ENCODE measurements around the gene SLC16A5.
"Not testable (repeated sequence)": the region's sequence is repeated elsewhere in the genome, so short reads cannot be mapped to it uniquely, and the experiment has no call there.

DNA sequence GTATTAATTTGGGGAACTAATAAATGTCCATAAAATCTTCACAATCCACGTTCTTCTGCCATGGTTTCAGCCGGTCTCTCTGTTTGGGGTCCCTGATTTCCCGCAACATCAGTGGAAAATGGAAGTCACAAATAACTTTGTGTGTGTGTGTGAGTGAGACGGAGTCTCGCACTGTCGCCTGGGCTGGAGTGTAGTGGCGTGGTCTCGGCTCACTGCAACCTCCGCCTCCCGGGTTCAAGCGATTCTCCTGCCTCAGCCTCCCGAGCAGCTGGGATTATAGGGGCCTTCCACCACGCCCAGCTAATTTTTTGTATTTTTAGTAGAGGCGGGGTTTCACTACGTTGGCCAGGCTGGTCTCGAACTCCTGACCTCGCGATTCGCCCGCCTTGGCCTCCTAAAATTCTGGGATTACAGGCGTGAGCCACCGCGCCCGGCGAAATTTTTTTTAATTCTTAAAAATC, 41.8 kb upstream of the SLC16A5 start:
- TF ChIP-seq POLR2A (IDR thresholded peaks at IDR 0.05), result not testable (repeated sequence)
- TF ChIP-seq, protein P1, sequence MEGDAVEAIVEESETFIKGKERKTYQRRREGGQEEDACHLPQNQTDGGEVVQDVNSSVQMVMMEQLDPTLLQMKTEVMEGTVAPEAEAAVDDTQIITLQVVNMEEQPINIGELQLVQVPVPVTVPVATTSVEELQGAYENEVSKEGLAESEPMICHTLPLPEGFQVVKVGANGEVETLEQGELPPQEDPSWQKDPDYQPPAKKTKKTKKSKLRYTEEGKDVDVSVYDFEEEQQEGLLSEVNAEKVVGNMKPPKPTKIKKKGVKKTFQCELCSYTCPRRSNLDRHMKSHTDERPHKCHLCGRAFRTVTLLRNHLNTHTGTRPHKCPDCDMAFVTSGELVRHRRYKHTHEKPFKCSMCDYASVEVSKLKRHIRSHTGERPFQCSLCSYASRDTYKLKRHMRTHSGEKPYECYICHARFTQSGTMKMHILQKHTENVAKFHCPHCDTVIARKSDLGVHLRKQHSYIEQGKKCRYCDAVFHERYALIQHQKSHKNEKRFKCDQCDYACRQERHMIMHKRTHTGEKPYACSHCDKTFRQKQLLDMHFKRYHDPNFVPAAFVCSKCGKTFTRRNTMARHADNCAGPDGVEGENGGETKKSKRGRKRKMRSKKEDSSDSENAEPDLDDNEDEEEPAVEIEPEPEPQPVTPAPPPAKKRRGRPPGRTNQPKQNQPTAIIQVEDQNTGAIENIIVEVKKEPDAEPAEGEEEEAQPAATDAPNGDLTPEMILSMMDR (IDR thresholded peaks at IDR 0.05 in 4 of 5, conservative IDR thresholded peaks at IDR 0.05 in 1 of 5), result not testable (repeated sequence)
